ENCODE results near the gene TBC1D5. TPM values are rescaled to one million over a fixed set of nuclear protein-coding genes. Genes with fewer than 3 reads are reported as not detected.
A peak's percentile ranks its signal among the peaks of the same experiment; 100 is the strongest.

TBC1D5 gene
- total RNA-seq, 1 donor from 2014 or later = 108 TPM

DNA sequence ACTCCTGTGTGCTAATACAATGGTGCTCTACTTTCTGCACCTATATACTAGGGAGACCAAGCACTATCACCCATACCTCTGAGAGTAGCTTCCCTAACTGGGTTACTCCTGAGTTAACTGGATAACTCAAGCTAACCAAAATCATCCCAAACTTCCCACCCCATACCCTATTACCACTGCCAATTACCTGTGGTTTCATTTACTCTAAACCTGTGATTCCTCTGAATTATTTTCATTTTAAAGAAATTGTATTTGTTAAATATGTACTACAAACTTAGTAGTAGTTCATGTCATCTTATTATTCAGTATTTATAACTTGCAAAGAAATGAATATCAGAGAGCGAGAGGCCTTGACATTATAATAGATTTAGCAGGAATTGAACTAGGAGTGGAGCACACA lies 340.5 kb downstream of the TBC1D5 start:
- Histone ChIP-seq H3K4me2 (no peak overlapping the region), H3K4me1 (peaks cover 35% of the 10 kb centered on the region), H3K27ac (no peak overlapping the region), H3F3A (ENCODE audit: low read depth) (no peaks in the 10 kb centered on the region), H3K79me2 (ENCODE audit: low read depth) (no peaks in the 10 kb centered on the region), H3K27me3 (no peaks in the 10 kb centered on the region), H3K9me3 (ENCODE audit: low read depth) (no peaks in the 10 kb centered on the region), H2AFZ (replicated peaks) (no peak overlapping the region), H4K20me1 (ENCODE audit: low read depth) (no peaks in the 10 kb centered on the region), H3K4me3 (no peak overlapping the region), H3K36me3 (peaks cover 6% of the 10 kb centered on the region), H3K9ac (no peak overlapping the region)
- Mint-ChIP-seq H3K36me3 (peaks cover 1% of the 10 kb centered on the region), H3K27ac (no peak overlapping the region), H3K9me3 (no peaks in the 10 kb centered on the region), H3K4me1 (no peaks in the 10 kb centered on the region), H3K4me3 (no peak overlapping the region), H3K27me3 (ENCODE audit: insufficient read depth, low read depth) (no peaks in the 10 kb centered on the region)
- TF ChIP-seq, protein P1, sequence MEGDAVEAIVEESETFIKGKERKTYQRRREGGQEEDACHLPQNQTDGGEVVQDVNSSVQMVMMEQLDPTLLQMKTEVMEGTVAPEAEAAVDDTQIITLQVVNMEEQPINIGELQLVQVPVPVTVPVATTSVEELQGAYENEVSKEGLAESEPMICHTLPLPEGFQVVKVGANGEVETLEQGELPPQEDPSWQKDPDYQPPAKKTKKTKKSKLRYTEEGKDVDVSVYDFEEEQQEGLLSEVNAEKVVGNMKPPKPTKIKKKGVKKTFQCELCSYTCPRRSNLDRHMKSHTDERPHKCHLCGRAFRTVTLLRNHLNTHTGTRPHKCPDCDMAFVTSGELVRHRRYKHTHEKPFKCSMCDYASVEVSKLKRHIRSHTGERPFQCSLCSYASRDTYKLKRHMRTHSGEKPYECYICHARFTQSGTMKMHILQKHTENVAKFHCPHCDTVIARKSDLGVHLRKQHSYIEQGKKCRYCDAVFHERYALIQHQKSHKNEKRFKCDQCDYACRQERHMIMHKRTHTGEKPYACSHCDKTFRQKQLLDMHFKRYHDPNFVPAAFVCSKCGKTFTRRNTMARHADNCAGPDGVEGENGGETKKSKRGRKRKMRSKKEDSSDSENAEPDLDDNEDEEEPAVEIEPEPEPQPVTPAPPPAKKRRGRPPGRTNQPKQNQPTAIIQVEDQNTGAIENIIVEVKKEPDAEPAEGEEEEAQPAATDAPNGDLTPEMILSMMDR (IDR thresholded peaks at IDR 0.05) = no peak
- TF ChIP-seq EZH2 (IDR thresholded peaks at IDR 0.05) = no peak
- no peak for TF ChIP-seq EZH2phosphoT487 (IDR thresholded peaks at IDR 0.05)
- no peak for DNase-seq (ENCODE audit: low spot score)

DNA sequence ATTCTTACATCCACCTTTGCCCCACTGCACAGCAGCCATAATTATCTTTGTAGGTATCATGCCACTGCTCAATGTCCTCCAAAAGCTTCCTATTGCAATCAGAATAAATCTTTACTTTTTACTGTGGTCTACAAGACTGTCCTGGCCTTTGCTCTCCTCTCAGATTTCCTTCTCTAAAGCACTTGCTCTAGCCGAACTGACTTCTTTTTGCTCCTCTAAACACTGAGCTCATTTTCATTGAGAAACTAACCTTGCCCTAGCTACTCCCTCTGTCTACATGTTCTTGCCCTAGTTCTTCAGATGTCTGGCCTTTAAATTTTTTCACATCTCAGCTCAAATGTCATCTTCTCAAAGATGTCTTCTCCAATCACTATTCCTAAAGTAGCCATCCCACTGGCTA lies 342.8 kb downstream of the TBC1D5 start:
- Histone ChIP-seq H3F3A (ENCODE audit: low read depth) (no peaks in the 10 kb centered on the region), H3K4me3 (no peak overlapping the region), H3K4me2 (no peak overlapping the region), H2AFZ (replicated peaks) (no peak overlapping the region), H3K4me1 (peaks cover 12% of the 10 kb centered on the region), H3K9ac (no peak overlapping the region), H3K9me3 (ENCODE audit: low read depth) (no peaks in the 10 kb centered on the region), H3K79me2 (ENCODE audit: low read depth) (no peaks in the 10 kb centered on the region), H3K36me3 (peaks cover 6% of the 10 kb centered on the region), H3K27me3 (no peaks in the 10 kb centered on the region), H3K27ac (no peak overlapping the region), H4K20me1 (ENCODE audit: low read depth) (no peaks in the 10 kb centered on the region)
- no peaks in the 10 kb centered on the region for H3K27me3 Mint-ChIP-seq (ENCODE audit: insufficient read depth, low read depth)
- no peak overlapping the region for H3K27ac Mint-ChIP-seq
- H3K9me3 Mint-ChIP-seq = no peaks in the 10 kb centered on the region
- no peaks in the 10 kb centered on the region for H3K4me1 Mint-ChIP-seq
- H3K4me3 Mint-ChIP-seq = no peak overlapping the region
- TF ChIP-seq EZH2phosphoT487 (IDR thresholded peaks at IDR 0.05) = no peak
- TF ChIP-seq EZH2 (IDR thresholded peaks at IDR 0.05) = no peak
- TF ChIP-seq, protein P1 (IDR thresholded peaks at IDR 0.05) = no peak
- H3K36me3 Mint-ChIP-seq = peaks cover 1% of the 10 kb centered on the region
- no peak for DNase-seq (ENCODE audit: low spot score)

DNA sequence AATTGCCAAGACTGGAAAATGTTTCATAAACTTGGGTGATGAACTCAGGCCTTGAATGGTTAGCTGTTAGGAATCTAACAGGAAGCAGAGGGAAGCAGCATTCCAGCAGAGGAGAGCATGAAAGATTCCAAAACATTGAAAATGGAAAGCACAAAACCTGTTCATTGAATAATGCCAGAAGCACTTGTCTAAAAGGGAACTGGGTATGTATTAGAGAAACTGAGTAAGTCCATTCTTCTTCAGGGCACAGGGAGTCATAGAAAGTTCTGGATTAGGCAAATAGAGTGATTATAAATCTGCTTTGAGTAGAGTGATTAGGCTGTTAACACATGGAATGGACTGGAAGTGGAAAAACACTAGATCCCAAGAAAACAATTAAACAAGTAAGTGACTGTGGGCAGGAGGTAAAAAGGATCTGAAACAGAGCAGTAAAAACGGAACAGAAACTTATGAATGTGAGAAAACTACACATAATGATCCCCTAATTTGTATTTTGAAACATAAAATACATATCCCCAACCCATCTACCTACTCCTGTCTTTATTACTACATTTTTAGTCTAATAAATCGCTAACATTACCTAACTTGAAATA lies 343.4 kb downstream of the TBC1D5 start:
- peaks cover 2% of the 10 kb centered on the region for H3K36me3 Mint-ChIP-seq
- H3K4me2 ChIP-seq = peak overlapping the region; percentile 3
- no peaks in the 10 kb centered on the region for H3K79me2 ChIP-seq (ENCODE audit: low read depth)
- TF ChIP-seq EZH2 (IDR thresholded peaks at IDR 0.05) (no peak), EZH2phosphoT487 (IDR thresholded peaks at IDR 0.05) (no peak)
- TF ChIP-seq, protein P1 (IDR thresholded peaks at IDR 0.05) = no peak
- no peak for DNase-seq (ENCODE audit: low spot score)
- H3K27ac ChIP-seq = no peak overlapping the region
- H3F3A ChIP-seq (ENCODE audit: low read depth) = no peaks in the 10 kb centered on the region
- no peak overlapping the region for H3K9ac ChIP-seq
- no peak overlapping the region for H3K4me3 ChIP-seq
- H3K36me3 ChIP-seq = peaks cover 6% of the 10 kb centered on the region
- peaks cover 8% of the 10 kb centered on the region for H3K4me1 ChIP-seq
- no peaks in the 10 kb centered on the region for H4K20me1 ChIP-seq (ENCODE audit: low read depth)
- H2AFZ ChIP-seq (replicated peaks) = no peak overlapping the region
- H3K27ac Mint-ChIP-seq = no peak overlapping the region
- no peaks in the 10 kb centered on the region for H3K27me3 ChIP-seq
- H3K27me3 Mint-ChIP-seq (ENCODE audit: insufficient read depth, low read depth) = no peaks in the 10 kb centered on the region
- H3K9me3 ChIP-seq (ENCODE audit: low read depth) = no peaks in the 10 kb centered on the region
- no peak overlapping the region for H3K4me3 Mint-ChIP-seq
- H3K9me3 Mint-ChIP-seq = no peaks in the 10 kb centered on the region
- H3K4me1 Mint-ChIP-seq = no peaks in the 10 kb centered on the region

Measured in neural progenitor cell (in vitro differentiated cells).